GM12878 (cell line): ENCODE results near the gene SVEP1.

Source experiments
- BCL11A ChIP-seq: IDR thresholded peaks from 2 replicates; pipeline ENCODE4 v1.6.1; 2011; ENCODE audit warnings: low read depth, low read length
- CEBPB ChIP-seq, 2 experiments: fragments of 150-350 bp in 1 of 2; IDR thresholded peaks; 2 replicates each; pipeline ENCODE4 v1.6.1; 2012 to 2014; ENCODE audit warnings: low read depth in 2 of 2, low read length in 2 of 2, borderline replicate concordance in 1 of 2, inconsistent platforms in 1 of 2
- CREB1 ChIP-seq: IDR thresholded peaks from 2 replicates; pipeline ENCODE4 v1.6.1; 2012; ENCODE audit warnings: low read depth, mild to moderate bottlenecking, inconsistent platforms
- CTCF ChIP-seq, 3 experiments: IDR thresholded peaks in 2 of 3; conservative IDR thresholded peaks in 1 of 3; 2 replicates each; pipeline ENCODE4 v1.5.1; 2011; ENCODE audit warnings: low read depth in 3 of 3, low read length in 3 of 3, mild to moderate bottlenecking in 3 of 3, control low read depth in 2 of 3, moderate library complexity in 2 of 3, inconsistent platforms in 1 of 3, mixed read lengths in 1 of 3; ENCODE audit not compliant: control insufficient read depth in 2 of 3, insufficient read depth in 1 of 3; ENCODE audit errors: extremely low read depth in 1 of 3
- ESRRA ChIP-seq: IDR thresholded peaks from 2 replicates; pipeline ENCODE4 v1.6.1; 2012; ENCODE audit warnings: mild to moderate bottlenecking, low read length, improper control_type of control experiment
- MAX ChIP-seq: IDR thresholded peaks from 2 replicates; pipeline ENCODE4 v1.6.1; 2012; ENCODE audit warnings: low read depth, low read length, improper control_type of control experiment
- NFYB ChIP-seq: IDR thresholded peaks from 2 replicates; pipeline ENCODE4 v1.6.1; 2011; ENCODE audit warnings: low read depth, mild to moderate bottlenecking, low read length, improper control_type of control experiment, moderate library complexity; ENCODE audit not compliant: insufficient read depth
- POLR2A ChIP-seq: IDR thresholded peaks from 2 replicates; pipeline ENCODE4 v1.6.1; 2011; ENCODE audit warnings: low read depth, mild to moderate bottlenecking, low read length
- RAD21 ChIP-seq: IDR thresholded peaks from 2 replicates; pipeline ENCODE4 v1.6.1; 2011; ENCODE audit warnings: mild to moderate bottlenecking, low read depth, low read length, moderate library complexity; ENCODE audit not compliant: insufficient read depth
- RAD51 ChIP-seq: fragments of 450-650 bp; IDR thresholded peaks from 2 replicates; pipeline ENCODE4 v1.6.1; 2016; ENCODE audit warnings: moderate library complexity, mild to moderate bottlenecking, inconsistent platforms
- REST ChIP-seq: IDR thresholded peaks from 2 replicates; pipeline ENCODE4 v1.6.1; 2012; ENCODE audit warnings: mild to moderate bottlenecking, low read depth, low read length
- TAF1 ChIP-seq: IDR thresholded peaks from 2 replicates; pipeline ENCODE4 v1.6.1; 2011; ENCODE audit warnings: mild to moderate bottlenecking, low read depth, low read length, borderline replicate concordance
- ZNF274 ChIP-seq: IDR thresholded peaks from one replicate; pipeline ENCODE4 v1.8.0; 2011; ENCODE audit not compliant: insufficient read length, insufficient read depth

DNA sequence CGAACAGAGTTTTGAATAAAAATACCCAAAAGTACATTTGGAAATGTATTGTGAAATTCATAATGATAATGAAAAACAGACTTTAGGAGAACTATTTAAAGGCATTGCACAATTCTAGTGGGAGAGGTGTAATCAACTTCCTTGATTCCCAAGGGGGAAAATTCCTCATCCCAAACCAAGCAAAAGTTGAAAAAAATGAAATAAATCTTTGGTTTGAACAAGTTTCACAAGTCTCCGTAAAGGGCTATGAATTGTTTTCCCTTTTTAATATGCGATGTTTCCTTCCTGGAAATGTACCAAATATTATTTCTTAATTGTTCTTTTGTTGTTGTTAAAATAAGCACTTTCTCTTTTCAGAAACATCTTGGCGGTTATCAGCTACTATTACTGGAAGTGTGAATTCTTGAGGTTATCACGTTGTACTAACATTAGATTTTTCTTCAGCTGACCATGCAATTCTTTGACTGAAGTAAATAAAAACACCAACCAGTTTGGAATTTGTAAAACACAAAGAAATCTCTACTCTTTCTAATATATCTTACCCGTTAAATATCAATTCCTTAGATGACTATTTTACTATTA lies 59.3 kb downstream of the SVEP1 start:
- TF ChIP-seq MAX (no peak), ESRRA (no peak), CEBPB (IDR thresholded peaks at IDR 0.05; ENCODE audit: borderline replicate concordance in 1 of 2, low read depth in 2 of 2, low read length in 2 of 2) (no peak), POLR2A (no peak), RAD21 (no peak), NFYB (no peak), TAF1 (no peak), CTCF (IDR thresholded peaks at IDR 0.05 in 2 of 3, conservative IDR thresholded peaks at IDR 0.05 in 1 of 3; ENCODE audit: control insufficient read depth in 2 of 3, extremely low read depth in 1 of 3, insufficient read depth in 1 of 3, low read depth in 3 of 3, low read length in 3 of 3) (no peak), ZNF274 (no peak), RAD51 (no peak), CREB1 (no peak), REST (no peak), BCL11A (no peak)
